ENCODE measurements around the gene GZMM.
"Not testable (repeated sequence)": the region's sequence is repeated elsewhere in the genome, so short reads cannot be mapped to it uniquely, and the experiment has no call there.

GZMM gene

DNA sequence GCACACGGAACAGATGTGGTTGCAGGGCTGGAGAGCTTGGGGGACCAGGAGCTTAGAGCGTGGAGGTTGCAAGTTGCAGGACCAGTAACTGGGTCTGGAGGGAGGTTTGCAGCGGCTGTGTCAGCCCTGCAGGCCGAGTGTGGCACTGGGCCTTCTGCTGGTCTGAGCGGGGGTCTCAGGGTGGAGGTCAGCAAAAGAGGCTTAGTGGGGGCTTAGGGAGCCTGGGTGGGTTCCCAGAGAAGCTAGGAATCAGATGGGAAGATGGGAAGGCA is 40.1 kb downstream of the GZMM start:
- no peak for DNase-seq

DNA sequence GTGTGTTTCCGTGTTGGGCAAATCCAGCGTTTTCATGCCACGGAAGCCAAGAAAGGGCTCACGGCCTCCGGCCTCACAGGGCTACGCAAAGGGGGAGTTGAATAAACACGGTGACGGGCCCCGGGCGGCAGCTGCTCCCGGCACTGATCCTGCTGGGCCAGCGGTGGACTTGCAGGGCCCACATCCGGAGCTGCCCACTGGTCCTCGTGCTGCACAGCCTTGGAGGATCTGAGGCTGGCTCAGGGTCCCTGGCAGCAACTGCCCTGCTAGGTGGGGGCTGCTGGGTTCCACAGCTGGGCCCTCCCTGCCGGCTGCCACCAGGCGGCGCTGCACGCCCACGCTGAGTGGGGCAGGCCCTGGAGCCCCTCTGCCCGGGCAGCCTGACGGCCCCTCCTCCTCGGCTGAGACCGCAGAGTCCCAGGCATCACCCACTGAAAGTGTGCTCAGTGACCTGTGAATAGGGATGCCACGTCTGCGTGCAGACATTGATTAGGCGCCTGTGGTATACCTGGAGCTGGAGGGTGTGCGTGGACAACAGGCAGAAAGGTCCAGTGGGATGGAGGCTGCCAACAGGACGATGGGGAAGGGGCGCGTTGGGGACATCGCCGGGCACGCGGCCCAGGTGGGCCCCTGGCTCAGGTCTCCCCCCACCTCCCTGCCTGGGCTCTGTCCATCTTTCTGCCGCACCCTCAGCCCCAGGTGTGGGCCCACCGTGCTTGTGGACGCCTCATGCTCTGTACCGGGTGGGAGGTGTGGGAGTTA is 40.6 kb downstream of the GZMM start:
- DNase-seq = peak; percentile 4 to 24

DNA sequence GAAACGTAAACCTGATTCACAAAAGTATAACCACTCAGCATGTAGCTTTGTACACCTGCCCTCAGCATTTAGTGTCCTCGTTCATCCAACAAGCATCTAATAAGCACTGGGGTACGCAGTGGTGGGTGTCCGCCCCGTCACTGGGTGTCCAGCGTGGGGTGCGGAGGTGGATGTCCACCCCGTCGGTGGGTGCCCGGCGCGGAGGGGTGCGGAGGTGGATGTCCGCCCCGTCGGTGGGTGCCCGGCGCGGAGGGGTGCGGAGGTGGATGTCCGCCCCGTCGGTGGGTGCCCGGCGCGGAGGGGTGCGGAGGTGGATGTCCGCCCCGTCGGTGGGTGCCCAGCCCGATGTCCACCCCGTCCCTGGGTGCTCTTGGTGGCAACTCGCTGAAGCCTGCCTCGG is 41.3 kb downstream of the GZMM start:
- not testable (repeated sequence) for DNase-seq

DNA sequence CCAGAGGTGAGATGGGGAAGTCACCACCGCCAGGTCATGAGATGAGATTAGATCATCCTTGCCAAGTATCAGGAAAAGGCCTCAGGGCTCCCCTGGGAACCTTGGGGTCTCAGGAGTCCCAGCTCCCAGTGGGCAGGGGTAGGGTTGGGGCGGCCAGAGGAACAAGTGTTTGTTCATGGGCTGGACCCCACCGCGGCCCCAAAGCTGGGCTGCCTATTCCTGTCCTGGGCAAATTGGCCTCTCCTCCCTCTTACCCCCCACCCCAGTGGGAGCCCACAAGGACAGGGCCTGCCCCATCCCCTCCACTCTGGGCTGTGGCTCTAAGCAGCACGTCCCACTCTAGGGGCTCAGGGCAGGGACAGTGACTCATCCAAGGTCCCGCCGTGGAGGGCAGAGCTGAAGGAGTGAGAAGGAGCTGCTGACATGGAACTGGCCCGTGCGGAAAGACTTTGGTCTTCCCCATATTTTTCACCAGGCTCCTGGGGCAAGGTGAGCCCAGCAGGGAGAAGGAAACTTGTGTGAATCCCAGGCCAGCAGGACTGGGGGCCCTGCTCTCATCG is 41.8 kb downstream of the GZMM start:
- DNase-seq = no peak

DNA sequence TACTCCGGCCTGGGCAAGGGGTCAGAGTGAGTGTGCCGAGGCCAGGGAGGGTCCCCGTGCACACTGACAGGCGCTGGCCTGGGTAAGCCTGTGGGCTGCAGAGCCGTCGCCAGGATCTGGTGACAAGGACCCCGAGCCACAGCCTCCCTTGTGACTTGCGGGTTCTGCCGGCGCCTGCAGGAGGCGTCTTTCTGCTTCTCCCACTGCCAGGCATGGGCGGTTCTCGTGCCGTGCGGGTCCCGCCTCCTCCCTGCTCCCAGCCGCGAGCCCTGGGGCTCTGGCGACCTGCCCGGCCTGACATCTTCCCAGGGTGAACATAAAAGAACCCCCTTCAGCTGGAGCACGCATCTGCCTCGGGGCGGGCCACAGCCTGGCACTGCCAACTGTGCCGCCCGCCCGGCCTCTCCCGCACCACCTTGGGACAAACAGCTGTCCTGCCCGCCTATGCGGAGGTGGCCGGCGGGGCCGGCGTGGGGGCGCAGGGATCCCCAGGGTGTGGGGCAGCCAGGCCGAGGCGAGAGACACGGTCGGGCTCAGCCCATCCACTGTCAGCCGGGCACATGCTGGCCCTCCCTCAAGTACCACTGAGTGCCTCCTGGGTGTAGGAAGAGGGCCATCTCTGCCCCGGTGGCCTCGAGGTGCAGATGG is 44.4 kb downstream of the GZMM start:
- peak; percentile 32 to 64 for DNase-seq

DNA sequence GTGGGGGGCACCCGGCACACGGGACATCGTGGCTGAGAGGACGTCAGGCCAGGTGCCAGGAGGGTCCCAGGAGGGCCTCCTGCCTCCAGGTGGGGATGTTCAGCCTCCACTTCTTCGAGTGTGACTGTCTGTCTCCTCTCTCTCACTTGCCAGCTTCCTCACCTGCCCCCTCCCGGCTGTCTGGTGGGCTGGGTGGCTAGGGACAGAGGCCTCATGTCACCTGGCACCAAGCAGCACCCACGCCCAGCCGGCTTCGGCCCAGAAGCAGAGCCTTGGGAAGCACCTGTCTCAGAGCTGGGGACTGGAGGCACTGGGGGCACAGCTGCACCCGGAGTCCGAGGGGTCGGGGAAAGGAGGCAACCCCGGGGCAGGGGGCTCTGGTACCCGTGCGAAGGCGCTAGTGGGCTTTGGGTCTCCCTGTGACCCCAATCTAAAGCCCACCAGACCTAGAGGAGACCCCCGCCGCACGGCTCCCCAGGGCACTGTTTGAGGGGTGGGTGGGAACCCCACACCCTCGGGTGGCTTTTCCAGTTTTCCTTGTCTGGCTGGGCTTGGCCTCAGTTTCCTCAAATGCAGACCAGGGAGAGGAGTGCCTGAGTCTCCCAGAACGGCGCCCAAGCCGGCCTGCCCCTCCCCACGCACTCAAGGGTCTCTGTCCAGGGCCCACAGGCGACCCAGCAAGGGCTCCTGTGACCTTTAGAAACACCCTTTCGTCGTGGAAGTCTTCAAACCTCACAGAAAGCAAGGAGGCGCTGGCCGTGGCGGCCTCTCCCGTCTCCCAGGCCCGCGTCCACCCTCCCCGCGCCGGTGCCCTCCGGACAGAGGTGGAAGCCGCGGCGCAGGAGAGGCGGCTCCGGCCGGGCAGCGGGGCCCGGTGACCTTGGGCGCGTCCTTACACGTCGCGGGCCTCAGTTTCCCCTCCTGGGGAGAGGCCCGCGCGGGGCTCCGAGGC is 45.2 kb downstream of the GZMM start:
- no peak for DNase-seq

DNA sequence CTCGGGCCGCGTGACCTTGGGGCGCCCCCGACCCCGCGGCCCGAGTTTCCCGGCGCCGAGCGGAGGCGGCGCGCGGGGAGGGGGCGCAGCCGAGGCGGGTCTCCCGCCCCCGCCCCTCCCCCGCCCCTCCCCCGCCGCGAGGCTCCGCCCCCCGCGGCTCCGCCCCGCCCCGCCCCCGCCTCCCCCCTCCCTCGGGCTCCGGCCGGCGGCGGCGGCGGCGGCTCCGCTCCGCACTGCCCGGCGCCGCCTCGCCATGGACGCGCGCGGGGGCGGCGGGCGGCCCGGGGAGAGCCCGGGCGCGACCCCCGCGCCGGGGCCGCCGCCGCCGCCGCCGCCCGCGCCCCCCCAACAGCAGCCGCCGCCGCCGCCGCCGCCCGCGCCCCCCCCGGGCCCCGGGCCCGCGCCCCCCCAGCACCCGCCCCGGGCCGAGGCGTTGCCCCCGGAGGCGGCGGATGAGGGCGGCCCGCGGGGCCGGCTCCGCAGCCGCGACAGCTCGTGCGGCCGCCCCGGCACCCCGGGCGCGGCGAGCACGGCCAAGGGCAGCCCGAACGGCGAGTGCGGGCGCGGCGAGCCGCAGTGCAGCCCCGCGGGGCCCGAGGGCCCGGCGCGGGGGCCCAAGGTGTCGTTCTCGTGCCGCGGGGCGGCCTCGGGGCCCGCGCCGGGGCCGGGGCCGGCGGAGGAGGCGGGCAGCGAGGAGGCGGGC is 46.0 kb downstream of the GZMM start, which contains the start of gene HCN2:
TSS of gene HCN2 (plus strand) at position 189 of the 703 bp plus-strand sequence. CDS start at position 254, 65 bp downstream.
- no peak for DNase-seq

DNA sequence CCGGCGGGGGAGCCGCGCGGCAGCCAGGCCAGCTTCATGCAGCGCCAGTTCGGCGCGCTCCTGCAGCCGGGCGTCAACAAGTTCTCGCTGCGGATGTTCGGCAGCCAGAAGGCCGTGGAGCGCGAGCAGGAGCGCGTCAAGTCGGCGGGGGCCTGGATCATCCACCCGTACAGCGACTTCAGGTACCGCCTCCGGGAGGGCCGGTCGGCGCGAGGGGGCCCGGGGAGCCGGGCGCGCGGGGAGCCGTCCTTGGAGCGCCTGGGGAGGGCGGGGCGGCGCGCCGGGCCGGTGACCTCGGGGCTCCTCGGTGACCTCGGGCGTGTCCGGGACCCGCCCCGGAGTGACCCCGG is 46.5 kb downstream of the GZMM start:
- DNase-seq = no peak

DNA sequence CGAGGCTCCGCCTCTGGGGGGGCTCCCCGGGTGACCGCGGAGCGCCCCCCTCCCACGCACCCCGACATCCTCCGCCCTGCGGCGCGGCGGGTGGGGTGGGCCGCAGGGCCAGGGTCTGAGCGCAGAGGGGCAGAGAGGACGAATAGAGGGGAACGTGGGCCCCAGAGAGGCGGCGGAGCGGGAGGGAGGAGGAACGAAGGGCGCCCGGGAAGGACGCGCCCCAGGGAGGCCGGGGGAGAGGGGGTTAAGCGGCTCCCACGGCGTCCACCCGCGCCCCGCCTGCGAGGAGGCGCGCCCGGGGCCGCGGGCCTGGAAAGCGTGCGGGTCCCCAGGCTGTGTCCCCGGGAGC is 46.9 kb downstream of the GZMM start:
- DNase-seq = no peak

DNA sequence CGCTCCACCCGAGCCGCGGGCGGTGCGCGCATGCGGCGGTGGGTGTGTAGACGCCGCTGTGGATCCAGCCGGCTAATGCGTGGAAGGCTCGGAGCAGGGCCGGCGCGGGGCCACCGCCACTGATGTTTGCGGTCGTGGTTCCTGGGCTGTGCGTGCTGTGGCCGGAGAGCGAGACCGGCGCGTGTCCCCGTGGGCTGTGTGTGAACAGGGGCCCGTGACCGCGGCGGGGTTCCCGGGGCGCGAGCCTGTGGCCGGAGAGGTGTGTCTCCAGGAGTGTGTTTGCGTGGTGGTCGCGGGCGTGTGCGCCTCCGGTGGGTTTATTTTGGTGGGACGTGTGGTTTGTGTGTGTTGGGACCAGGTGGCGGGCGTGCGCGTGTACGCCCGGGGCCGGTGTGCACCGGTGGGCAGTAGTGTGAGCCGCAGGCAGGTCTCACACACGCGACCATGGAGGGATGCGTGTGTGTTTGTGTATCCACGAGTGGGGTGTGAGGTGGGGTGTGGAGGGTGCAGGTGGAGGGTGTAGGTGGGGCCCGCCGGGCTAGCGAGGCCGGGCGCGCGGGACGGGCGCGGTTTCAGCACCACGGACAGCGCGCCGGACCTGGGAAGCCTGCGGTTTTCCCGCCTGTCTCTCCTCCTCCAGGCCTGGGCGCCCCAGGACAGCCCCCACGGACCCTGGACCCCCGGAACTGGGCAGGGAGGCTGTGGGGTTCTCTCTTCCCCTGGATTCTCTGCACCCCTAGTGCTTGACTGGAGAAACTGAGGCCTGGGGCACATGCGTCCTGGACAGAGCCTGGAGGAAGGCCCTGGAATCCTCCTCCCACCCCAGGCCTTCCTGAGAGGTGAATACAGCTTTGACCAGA is 47.5 kb downstream of the GZMM start:
- no peak for DNase-seq

DNA sequence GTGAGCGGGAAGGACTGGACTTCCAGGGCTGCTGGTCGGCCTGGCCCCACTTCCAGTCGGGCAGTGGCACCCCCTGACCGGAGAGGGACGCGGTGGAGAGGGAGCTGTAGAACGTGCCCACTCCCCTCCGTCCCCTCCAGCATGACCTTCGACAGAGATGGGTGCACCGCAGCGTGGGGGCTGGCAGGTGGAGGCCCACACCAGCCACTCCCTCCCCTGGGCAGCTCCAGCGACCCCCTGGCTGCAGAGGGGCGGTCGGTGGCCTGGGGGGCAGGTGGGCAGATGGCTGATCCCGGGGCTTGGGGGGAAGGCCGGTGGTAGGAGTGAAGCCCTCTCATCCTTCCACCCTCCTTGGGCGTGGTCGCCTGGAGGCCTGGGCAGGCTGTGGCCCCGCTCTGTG is 48.2 kb downstream of the GZMM start:
- no peak for DNase-seq

DNA sequence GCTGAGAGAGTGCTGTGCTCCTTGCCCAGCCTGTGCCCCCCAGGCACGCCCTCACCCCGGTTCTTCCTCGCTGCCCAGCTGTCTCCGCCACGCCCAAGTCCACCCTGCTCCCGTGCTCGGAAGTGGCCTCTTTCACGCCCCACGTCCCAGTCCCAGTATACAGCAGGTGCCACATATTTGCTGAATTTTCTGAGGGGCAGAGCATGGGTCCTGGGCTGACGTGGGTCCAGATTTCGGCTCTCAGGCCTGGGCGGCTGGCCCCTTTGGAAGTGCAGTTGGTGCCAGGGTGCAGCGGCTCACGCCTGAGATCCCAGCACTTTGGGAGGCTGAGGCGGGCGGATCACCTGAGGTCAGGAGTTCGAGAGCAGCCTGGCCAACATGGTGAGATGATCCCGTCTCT is 49.2 kb downstream of the GZMM start:
- DNase-seq = no peak

DNA sequence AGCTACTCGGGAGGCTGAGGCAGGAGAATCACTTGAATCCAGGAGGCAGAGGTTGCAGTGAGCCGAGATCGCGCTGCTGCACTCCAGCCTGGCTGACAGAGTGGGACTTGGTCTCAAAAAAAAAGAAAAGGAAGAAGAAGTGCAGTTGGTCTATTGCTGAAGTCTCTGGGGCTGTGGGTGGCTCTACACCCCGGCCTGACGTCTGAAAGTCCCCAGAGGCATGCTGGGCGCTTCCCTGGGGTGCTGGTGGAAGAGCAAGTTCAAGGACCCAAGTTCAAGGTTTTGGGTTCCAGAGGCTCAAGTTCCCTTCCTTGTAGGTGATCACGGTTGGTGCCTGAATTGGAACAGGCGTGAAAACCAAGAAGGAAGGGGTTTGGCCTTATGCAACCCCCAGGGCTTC is 49.7 kb downstream of the GZMM start:
- DNase-seq = no peak

DNA sequence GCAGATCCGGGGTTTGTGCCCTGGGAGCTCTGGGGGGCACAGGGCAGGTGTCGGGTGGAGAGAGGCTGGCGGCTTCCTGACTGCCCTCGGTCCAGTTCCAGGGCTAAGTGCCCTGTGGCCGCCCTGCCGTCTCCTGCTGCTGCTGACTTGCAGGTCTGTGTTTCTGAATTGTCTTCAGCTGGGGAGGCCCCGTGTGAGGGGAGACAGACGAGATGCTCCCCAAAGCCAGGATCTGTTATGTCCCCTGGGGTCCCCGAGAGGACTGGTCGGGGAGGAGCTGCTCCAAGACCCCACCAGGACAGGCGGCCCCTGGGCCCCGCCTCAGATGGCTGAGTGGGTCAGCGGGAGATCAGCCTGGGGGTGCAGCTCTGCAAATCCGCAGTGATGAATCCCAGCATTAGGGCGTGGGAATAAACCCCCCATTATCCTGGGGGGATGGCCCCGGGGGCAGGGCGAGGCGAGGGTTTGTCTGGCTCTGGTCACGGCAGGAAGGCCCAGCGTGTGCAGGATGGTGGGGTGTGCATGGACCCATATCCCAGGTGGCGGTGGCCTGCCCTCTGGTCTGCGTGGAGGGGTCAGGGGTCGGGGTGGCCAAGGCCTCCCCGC is 50.5 kb downstream of the GZMM start:
- no peak for DNase-seq

DNA sequence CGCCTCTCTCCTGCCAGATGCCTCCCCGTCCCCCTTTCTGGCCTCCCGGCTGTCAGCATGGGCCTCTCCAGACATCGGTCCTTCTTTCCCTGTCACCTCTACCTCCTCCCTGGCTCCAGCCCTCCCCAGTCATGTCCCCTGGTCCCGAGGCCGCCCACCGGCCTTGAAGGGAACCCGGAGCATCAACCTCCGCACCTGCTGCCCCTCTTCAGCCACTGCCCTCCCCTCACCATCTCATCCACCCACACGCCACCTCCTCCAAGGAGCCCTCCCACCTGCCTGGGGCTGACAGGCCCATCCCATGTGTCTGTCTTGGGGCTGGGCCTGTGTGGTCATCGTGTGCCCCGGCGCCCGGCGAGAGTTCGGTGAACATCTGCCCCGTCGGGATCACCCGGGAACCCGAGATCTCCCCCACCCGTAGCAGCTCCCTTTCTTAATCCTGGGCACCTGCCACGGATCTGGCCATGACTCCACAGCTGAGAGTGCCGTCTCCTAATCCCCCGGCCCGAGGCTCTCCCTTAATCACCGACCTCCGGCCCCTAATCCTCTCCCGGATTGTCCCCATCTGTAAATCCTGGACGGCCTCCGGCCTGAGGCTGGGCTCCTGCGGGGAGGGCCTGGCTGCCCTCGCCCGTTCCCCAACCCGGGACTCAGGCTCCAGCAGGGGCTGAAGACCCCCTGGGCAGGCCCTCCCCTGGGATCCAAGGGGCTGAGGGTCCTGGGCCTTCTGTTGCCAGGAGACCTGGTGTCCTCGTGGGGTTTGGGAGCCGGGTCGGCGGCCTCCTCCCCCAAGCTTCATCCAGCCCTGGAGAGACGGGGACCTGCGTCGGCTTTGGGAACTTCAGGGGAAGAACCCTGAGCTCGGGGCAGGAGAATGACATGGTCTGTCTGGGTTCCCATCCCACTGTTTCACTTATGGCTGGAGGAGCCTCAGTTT is 51.7 kb downstream of the GZMM start:
- DNase-seq = no peak

DNA sequence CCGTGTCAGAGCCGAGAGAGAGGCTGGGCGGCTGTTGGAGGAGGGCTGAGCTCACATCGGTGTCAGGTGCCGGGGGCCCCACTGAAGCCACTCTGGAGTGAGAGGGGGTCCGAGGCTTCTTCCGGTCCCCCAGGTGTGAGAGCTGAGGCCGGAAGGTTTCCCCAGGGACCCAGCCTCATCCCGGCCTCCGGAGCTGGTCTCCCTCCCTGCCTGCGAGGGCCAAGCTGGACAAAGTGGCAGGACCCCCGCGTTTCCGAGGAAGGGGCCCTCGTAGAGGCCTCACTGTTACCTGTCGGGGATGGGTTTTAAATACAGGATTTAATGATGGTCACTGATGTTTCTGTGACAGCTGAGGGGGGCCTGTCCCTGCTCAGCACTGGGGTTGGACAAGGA is 52.4 kb downstream of the GZMM start:
- DNase-seq = no peak

DNA sequence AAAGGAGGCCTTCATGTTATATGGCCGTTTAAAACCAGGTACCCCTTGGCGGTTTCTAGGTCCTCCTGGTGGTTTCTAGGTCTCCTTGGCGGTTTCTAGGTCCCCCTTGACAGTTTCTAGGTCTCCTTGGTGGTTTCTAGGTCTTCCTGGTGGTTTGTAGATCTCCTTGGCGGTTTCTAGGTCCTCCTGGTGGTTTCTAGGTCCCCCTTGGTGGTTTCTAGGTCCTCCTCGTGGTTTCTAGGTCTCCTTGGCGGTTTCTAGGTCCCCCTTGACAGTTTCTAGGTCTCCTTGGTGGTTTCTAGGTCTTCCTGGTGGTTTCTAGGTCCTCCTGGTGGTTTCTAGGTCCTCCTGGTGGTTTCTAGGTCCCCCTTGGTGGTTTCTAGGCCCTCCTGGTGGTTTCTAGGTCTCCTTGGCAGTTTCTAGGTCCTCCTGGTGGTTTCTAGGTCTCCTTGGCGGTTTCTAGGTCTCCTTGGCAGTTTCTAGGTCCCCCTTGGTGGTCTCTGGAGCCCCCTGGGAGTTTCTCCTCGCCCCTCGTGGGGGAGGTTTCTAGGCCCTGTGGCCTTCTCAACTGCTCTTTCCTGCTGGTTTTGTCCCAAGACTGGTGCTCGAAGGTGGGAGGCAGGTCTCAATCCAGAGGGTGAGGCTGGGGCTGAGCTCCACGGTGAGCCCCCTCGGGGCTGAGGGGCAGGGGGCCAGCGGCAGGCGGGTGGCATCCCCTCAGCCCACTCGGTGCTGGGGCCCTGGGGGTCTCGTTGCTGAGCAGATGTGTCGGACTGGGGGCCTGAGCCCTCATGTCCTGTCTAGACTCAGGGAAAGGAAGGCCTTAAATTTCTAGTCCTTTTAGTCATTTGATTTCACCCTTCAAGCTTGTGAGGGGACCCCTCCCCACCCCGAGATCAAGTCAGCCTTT is 53.8 kb downstream of the GZMM start:
- DNase-seq = no peak
